ENCODE results near the gene ZG16B.
A peak's percentile ranks its signal among the peaks of the same experiment; 100 is the strongest.

The ZG16B gene

DNA sequence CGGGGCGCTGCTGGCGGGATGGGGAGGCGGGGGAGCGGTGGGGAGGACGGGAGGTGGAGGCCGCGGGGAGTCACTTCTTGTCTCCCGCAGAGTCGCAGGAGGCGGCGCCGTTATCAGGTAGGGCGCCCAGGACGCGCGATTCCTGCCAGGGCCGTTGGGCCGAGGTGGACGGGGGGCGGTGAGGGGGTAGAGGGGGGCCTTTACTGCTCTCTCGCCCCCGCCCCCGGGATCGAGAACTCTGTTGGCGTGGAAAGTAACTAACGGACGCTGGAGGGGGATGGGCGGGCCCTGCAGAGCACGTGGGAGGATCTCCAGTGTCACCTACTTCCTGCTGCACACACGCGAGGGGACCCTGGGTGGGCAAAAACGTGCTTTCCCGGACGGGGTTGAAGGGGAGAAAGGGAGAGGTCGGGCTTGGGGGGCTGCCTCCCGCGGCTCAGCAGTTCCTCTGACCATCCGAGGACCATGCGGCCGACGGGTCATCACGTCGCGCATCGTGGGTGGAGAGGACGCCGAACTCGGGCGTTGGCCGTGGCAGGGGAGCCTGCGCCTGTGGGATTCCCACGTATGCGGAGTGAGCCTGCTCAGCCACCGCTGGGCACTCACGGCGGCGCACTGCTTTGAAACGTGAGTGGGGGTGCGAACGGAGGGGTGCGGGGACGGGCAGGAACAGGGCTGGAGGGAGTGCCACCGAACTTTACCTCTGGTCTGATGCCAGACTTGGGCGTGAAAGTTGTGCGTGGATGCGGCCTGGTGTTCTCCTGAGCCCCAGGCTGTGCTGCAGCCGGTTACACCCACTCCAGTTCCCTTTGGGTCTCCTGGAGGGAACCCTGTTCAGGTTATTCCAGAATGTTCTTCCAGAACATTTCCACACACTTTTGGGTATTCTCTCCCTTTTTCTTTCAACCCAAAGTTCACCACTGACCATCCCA, 12.5 kb upstream of the ZG16B start:
- peak overlapping the region; percentile 61 for H3K4me3 ChIP-seq
- TF ChIP-seq Cebpa-rat (IDR thresholded peaks at IDR 0.05), result no peak
- H3K36me3 ChIP-seq, result no peaks in the 10 kb centered on the region
- peak overlapping the region; percentile 74 for H3K27ac ChIP-seq
- peak overlapping the region; percentile 67; the same call in 1 of the 2 replicates for H3K9ac ChIP-seq
- no peaks in the 10 kb centered on the region for H3K9me3 ChIP-seq
- H3K4me1 ChIP-seq, result peaks cover 33% of the 10 kb centered on the region
- H3K27me3 ChIP-seq, result no peaks in the 10 kb centered on the region
- H3K4me2 ChIP-seq, result peak overlapping the region; percentile 71
- 0 out of 2 replicates have a peak, but pooled peaks cover 7% of the 10 kb centered on the region for H4K20me1 ChIP-seq

DNA sequence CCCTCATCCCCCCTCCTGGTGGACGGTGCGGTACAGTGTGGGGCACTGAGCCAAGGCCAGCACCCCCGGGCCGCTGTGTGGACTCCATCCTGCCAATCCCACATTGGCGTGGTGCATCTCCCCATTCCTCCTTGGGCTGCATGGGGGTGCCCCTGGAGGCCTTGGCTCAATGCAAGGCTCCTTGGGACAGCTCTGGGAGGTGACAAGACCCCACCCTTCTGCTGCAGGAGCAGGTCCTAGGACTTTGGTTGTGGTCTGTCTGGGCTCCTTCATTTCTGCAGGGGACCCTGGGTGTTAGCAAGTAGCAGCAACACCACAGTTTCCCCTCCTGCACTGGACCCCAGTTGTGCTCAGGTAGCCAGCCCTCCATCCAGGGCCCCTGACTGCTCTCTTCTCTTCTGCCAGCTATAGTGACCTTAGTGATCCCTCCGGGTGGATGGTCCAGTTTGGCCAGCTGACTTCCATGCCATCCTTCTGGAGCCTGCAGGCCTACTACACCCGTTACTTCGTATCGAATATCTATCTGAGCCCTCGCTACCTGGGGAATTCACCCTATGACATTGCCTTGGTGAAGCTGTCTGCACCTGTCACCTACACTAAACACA, 11.7 kb upstream of the ZG16B start:
- Histone ChIP-seq H3K27me3 (no peaks in the 10 kb centered on the region), H3K9ac (no peak overlapping the region), H3K9me3 (no peaks in the 10 kb centered on the region), H3K4me1 (peaks cover 33% of the 10 kb centered on the region), H3K4me2 (peak overlapping the region; percentile 71), H4K20me1 (0 out of 2 replicates have a peak, but pooled peaks cover 7% of the 10 kb centered on the region), H3K27ac (peak overlapping the region; percentile 62; the same call in 1 of the 2 replicates), H3K4me3 (peak overlapping the region; percentile 61; the same call in 1 of the 2 replicates), H3K36me3 (no peaks in the 10 kb centered on the region)
- no peak for TF ChIP-seq Cebpa-rat (IDR thresholded peaks at IDR 0.05)

DNA sequence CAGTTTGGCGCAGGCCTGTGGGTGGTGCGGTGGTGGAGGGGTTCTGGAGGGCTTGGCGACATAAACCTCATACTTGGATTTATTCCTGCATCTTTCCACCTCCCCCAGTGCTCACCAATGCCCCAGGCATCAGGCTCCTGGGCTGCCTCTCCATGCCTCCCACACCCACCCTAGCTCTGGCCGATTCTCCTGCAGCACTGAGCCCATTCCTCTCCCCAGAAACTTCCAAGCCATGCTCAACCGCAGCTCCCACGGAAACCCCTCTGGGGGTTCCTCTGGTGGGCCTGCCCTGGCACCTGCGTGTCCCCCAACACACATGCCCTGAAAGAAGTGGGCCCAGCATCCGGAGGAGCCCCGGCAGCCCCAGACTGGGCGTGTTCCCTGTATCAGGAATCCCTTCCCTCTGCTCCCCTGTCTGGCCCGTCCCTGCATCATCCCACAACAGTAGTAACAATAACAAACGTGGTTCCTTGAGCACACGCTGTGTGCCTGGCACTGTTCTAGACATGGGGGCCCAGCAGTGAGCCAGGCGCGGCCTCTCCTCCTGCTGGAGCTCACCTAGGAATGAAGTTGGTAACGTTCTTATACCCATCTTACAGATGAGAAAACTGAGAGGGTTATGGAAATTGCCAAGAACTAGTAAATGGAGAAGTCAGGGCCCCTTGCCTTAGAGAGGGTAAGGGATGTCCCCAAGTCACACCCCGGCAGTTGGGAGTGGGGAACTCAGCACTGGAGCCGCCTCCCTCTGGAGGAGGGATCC, 10.7 kb upstream of the ZG16B start:
- no peaks in the 10 kb centered on the region for H3K27me3 ChIP-seq
- H3K4me3 ChIP-seq, result no peak overlapping the region
- H3K27ac ChIP-seq, result no peak overlapping the region
- no peak overlapping the region for H3K4me2 ChIP-seq
- H3K9ac ChIP-seq, result no peak overlapping the region
- TF ChIP-seq Cebpa-rat (IDR thresholded peaks at IDR 0.05), result no peak
- no peaks in the 10 kb centered on the region for H3K9me3 ChIP-seq
- no peaks in the 10 kb centered on the region for H3K36me3 ChIP-seq
- 0 out of 2 replicates have a peak, but pooled peaks cover 7% of the 10 kb centered on the region for H4K20me1 ChIP-seq
- peaks cover 33% of the 10 kb centered on the region for H3K4me1 ChIP-seq

DNA sequence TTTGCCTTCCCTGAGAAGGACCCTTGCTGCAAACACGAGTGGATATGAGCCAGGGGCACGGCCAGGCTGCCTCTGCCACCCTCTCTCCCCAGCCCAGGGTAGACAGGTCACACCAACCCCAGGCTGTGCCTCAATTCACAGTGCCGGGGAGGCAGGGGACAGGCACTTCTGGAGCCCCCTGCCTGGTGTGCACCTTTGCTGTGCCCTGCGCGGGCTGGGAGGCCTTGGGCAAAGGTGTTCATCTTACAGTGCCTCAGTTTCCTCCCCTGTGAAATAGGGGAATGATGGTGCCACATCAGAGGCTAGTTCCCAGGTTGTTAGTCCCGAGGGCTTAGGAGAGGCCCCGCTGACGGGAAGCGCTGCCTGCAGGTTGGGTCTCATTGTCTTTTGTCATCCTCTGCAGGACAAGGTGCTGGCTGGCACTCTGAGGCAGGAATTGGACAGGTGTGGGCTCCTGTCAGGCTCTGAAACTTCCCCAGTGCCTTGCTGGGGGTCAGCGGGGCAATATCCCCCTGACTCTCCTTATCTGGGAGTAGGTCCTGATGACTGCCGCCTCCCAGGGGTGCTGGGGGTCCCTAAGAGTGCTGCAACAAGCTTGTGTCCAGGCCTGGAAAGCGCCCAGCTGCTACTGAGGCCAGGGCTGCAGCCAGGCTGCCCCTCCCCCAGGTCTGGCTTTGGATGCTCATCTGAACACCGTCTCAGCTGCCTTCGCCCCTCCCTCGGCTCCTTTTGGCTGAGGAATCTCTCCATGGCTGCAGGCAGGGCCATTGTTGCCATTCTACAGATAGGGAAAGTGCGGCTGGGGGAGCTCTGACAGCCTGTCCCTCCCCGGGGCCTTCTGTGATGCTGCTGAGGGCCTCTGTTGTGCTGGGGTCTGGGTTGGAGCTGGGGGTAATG, 9.9 kb upstream of the ZG16B start:
- H3K4me1 ChIP-seq, result peaks cover 27% of the 10 kb centered on the region
- no peak overlapping the region for H3K4me3 ChIP-seq
- H3K4me2 ChIP-seq, result no peak overlapping the region
- H3K36me3 ChIP-seq, result no peaks in the 10 kb centered on the region
- H4K20me1 ChIP-seq, result 0 out of 2 replicates have a peak, but pooled peaks cover 7% of the 10 kb centered on the region
- no peak overlapping the region for H3K27ac ChIP-seq
- no peak overlapping the region for H3K9ac ChIP-seq
- no peaks in the 10 kb centered on the region for H3K27me3 ChIP-seq
- TF ChIP-seq Cebpa-rat (IDR thresholded peaks at IDR 0.05), result no peak
- no peaks in the 10 kb centered on the region for H3K9me3 ChIP-seq

DNA sequence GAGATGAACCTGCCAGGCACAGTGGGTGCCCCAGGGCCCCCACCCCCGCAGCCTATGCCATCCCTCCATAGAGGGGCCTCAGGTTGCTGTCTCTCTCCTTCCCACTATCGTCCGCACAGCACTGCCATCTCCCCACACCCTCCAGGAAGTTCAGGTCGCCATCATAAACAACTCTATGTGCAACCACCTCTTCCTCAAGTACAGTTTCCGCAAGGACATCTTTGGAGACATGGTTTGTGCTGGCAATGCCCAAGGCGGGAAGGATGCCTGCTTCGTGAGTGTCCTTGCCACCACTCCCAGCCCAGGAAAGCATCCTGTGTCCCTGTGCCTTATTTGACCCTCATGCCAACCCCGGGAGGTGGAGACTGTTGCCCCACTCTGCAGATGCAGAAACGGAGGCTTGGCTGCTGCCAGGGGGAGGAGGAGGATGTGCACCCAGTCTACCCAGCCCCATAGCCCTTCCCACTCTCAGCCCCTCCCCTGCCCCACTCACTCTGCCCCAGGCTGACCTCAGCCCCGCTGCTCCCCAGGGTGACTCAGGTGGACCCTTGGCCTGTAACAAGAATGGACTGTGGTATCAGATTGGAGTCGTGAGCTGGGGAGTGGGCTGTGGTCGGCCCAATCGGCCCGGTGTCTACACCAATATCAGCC, 9.1 kb upstream of the ZG16B start:
- Histone ChIP-seq H3K27me3 (no peaks in the 10 kb centered on the region), H3K36me3 (no peaks in the 10 kb centered on the region), H3K4me3 (no peak overlapping the region), H3K4me1 (peaks cover 20% of the 10 kb centered on the region), H3K9me3 (no peaks in the 10 kb centered on the region), H3K4me2 (no peak overlapping the region), H3K9ac (no peak overlapping the region), H4K20me1 (0 out of 2 replicates have a peak, but pooled peaks cover 7% of the 10 kb centered on the region), H3K27ac (no peak overlapping the region)
- TF ChIP-seq Cebpa-rat (IDR thresholded peaks at IDR 0.05), result no peak

DNA sequence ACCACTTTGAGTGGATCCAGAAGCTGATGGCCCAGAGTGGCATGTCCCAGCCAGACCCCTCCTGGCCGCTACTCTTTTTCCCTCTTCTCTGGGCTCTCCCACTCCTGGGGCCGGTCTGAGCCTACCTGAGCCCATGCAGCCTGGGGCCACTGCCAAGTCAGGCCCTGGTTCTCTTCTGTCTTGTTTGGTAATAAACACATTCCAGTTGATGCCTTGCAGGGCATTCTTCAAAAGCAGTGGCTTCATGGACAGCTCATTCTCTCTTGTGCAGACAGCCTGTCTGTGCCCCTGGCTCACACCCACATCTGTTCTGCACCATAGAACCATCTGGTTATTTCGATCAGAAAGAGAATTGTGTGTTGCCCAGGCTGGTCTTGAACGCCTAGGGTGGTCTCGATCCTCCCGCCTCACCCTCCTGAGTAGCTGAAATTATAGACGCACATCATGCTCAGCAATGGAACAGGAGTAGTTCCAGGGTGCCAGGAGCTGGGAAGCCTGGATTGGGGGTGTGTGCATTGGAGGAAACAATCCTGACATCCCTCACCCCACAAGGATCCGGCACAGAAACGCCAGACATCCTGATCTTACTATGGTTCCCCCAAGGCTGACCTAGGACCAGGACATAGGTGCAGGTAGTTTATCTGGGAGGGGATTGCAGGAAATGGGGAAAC, 8.5 kb upstream of the ZG16B start:
- no peaks in the 10 kb centered on the region for H3K36me3 ChIP-seq
- no peak overlapping the region for H3K27ac ChIP-seq
- H3K4me3 ChIP-seq, result no peak overlapping the region
- peaks cover 14% of the 10 kb centered on the region for H3K4me1 ChIP-seq
- TF ChIP-seq Cebpa-rat (IDR thresholded peaks at IDR 0.05), result no peak
- no peak overlapping the region for H3K9ac ChIP-seq
- H3K27me3 ChIP-seq, result no peaks in the 10 kb centered on the region
- no peak overlapping the region for H3K4me2 ChIP-seq
- no peaks in the 10 kb centered on the region for H3K9me3 ChIP-seq
- H4K20me1 ChIP-seq, result 0 out of 2 replicates have a peak, but pooled peaks cover 7% of the 10 kb centered on the region

DNA sequence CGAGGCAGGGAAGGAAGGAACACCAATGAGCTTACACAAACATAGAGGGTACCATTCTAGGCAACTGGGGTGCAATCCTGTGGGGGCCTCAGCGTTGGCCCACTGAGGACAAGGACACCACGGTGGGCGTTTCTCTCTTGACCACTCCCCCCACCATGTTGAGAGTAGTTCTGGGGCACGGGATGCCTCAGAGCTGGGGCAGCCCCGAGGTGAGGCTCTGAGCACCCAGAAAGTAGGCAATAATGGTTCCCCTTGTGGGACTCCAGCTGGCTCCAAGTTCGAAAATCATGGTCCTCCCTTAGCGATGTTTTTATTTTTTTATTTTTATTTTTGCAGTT, 8.0 kb upstream of the ZG16B start:
- no peaks in the 10 kb centered on the region for H3K36me3 ChIP-seq

DNA sequence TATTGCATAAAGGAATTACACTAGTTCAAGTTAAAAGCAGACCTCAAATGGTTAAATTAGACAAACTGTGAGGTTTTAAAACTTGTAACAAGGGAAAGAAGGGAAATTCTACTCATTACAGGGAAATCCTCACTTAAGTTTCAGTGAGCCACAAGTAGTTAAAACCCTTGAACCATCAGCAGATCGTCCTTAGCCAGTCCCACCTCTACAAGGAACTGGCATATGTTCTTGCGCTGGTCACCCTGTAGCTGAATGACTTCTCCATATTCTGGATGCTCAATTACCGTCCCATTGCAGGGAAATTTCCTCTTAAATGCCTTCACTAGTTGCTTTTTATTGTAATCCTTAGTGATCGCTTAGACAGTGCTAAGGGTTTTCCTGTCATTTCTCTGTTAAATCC, 7.6 kb upstream of the ZG16B start:
- Histone ChIP-seq H3K27ac (no peak overlapping the region), H3K27me3 (no peaks in the 10 kb centered on the region), H4K20me1 (0 out of 2 replicates have a peak, but pooled peaks cover 7% of the 10 kb centered on the region), H3K4me2 (no peak overlapping the region), H3K9me3 (no peaks in the 10 kb centered on the region), H3K4me1 (peaks cover 11% of the 10 kb centered on the region; the same call in 1 of the 2 replicates), H3K36me3 (no peaks in the 10 kb centered on the region), H3K4me3 (no peak overlapping the region), H3K9ac (no peak overlapping the region)
- no peak for TF ChIP-seq Cebpa-rat (IDR thresholded peaks at IDR 0.05)

More for the DNA sequence above, 8.0 kb upstream of the ZG16B start:
- Histone ChIP-seq H3K27me3 (no peaks in the 10 kb centered on the region), H3K4me2 (no peak overlapping the region), H3K9me3 (no peaks in the 10 kb centered on the region), H4K20me1 (0 out of 2 replicates have a peak, but pooled peaks cover 7% of the 10 kb centered on the region), H3K9ac (no peak overlapping the region), H3K4me3 (no peak overlapping the region), H3K4me1 (peaks cover 11% of the 10 kb centered on the region; the same call in 1 of the 2 replicates), H3K27ac (no peak overlapping the region)
- TF ChIP-seq Cebpa-rat (IDR thresholded peaks at IDR 0.05), result no peak

Data from BLaER1 (cell line).